NT2/D1 (cell line): ENCODE data around the gene ZNF211.

Experiments
- YY1 ChIP-seq: IDR thresholded peaks from 2 replicates; pipeline ENCODE4 v1.6.1; 2011; ENCODE audit not compliant: insufficient read length, insufficient read depth
- ZNF274 ChIP-seq: IDR thresholded peaks from 2 replicates; pipeline ENCODE4 v1.6.1; 2011; ENCODE audit warnings: mild to moderate bottlenecking, low read depth, low read length

- TF ChIP-seq YY1 (no peak), ZNF274 (no peak)
Observed at GRCh38 chr19:57688011-57688763, 55.2 kb downstream of the ZNF211 start.
